GM12873 (cell line): ENCODE results near the gene CHST12.

Experiments
- CTCF ChIP-seq: IDR thresholded peaks from 2 replicates; pipeline ENCODE4 v1.5.1; 2012; ENCODE audit warnings: low read depth, mild to moderate bottlenecking, moderate library complexity, low read length, control low read depth; ENCODE audit not compliant: insufficient read depth; ENCODE audit errors: missing control alignments

The CHST12 gene

GRCh38 chr7:2425749-2426148 lies 22.3 kb downstream of the CHST12 start:
- TF ChIP-seq CTCF, result no peak

- peak; percentile 73 for TF ChIP-seq CTCF
Observed at GRCh38 chr7:2431260-2431867, 28.0 kb downstream of the CHST12 start.

GRCh38 chr7:2432910-2433712 lies 29.7 kb downstream of the CHST12 start:
- no peak for TF ChIP-seq CTCF

GRCh38 chr7:2433713-2434550 lies 30.5 kb downstream of the CHST12 start:
- no peak for TF ChIP-seq CTCF

GRCh38 chr7:2435146-2435545 lies 31.7 kb downstream of the CHST12 start:
- no peak for TF ChIP-seq CTCF

GRCh38 chr7:2436341-2437104 lies 33.1 kb downstream of the CHST12 start:
- no peak for TF ChIP-seq CTCF
